HepG2 (cell line): Measurements from ENCODE around the gene TUBB4B. TPM values are rescaled to one million over a fixed set of nuclear protein-coding genes. Genes with fewer than 3 reads are reported as not detected.
A peak's percentile ranks its signal among the peaks of the same experiment; 100 is the strongest.

Source experiments
- ATAC-seq: fragments of 200-7000 bp; cut with Tn5 transposase; 3 replicates; pipeline ENCODE4 v1.9.1; 2020; ENCODE audit warnings: mild to moderate bottlenecking, moderate library complexity
- BruUV-seq: library from RNA; stranded (reverse); fragments of 400-500 nt; replicated peaks from 2 replicates; lab custom pipeline; 2021; lab: Mats Ljungman, UMichigan
- CTCF ChIA-PET: fragments of 300-600 bp; formaldehyde crosslinking; extraction: SDS; loops from one replicate; lab custom pipeline; 2021; ENCODE audit warnings: low total read pairs, inconsistent platforms, low intra/inter-chr PET ratio; lab: Yijun Ruan, JAX
- POLR2A ChIA-PET: fragments of 350-600 bp; sonication (Branson Sonifier 250); formaldehyde crosslinking; loops from one replicate; lab custom pipeline; 2020; ENCODE audit warnings: antibody characterized with exemption, inconsistent platforms; lab: Yijun Ruan, JAX
- DNase-seq: peaks from one replicate; pipeline ENCODE4 v3.0.0-alpha.2; 2015; ENCODE audit warnings: low spot score
- FAIRE-seq: peaks from 3 replicates; lab custom pipeline; 2011; peaks lifted over from hg19 to GRCh38; lab: Jason Lieb, UNC
- H2AFZ ChIP-seq: one replicate; pipeline ENCODE4 v1.6.1; 2011; ENCODE audit warnings: low read length, inconsistent platforms
- H3K27ac ChIP-seq: fragments of 300-600 bp; 3 replicates; pipeline ENCODE4 v1.8.0; 2011; ENCODE audit warnings: mixed run types, mild to moderate bottlenecking, mixed read lengths, low read length, inconsistent platforms; ENCODE audit not compliant: insufficient read depth; ENCODE audit errors: extremely low read length
- H3K27me3 ChIP-seq, 2 experiments: fragments of 200-600 bp in 1 of 2; 2 replicates in 1 of 2; 3 replicates in 1 of 2; pipeline versions ENCODE4 v1.6.0 to v1.8.0; 2011; ENCODE audit warnings: low read length in 2 of 2, mild to moderate bottlenecking in 2 of 2, moderate library complexity in 2 of 2, inconsistent platforms in 1 of 2; ENCODE audit not compliant: insufficient read depth in 2 of 2, control insufficient read depth in 1 of 2
- H3K36me3 ChIP-seq, 2 experiments: fragments of 200-600 bp in 1 of 2; replicated peaks in 1 of 2; 2 replicates in 1 of 2; 3 replicates in 1 of 2; pipeline versions ENCODE4 v1.5.1 to v1.8.0; 2011; ENCODE audit warnings: low read length in 2 of 2, inconsistent platforms in 1 of 2; ENCODE audit not compliant: insufficient read depth in 2 of 2, control insufficient read depth in 1 of 2
- H3K4me1 ChIP-seq: 2 replicates; pipeline ENCODE4 v1.5.1; 2012; ENCODE audit warnings: low read length, inconsistent platforms; ENCODE audit not compliant: insufficient read depth
- H3K4me2 ChIP-seq: 2 replicates; pipeline ENCODE4 v1.6.0; 2011; ENCODE audit warnings: low read depth, low read length, inconsistent platforms
- H3K4me3 ChIP-seq, 3 experiments: fragments of 200-600 bp in 1 of 3; sonication (generic), shearing (Covaris generic) in 1 of 3; replicated peaks in 1 of 3; 2 replicates each; pipeline ENCODE4 v1.5.1; 2011 to 2016; ENCODE audit warnings: low read length in 3 of 3, inconsistent platforms in 2 of 3, low read depth in 2 of 3, mild to moderate bottlenecking in 2 of 3, control low read depth in 1 of 3, mixed read lengths in 1 of 3; ENCODE audit not compliant: insufficient read depth in 1 of 3
- H3K79me2 ChIP-seq: one replicate; pipeline ENCODE4 v1.6.1; 2011; ENCODE audit warnings: low read length, inconsistent platforms; ENCODE audit not compliant: insufficient read depth
- H3K9ac ChIP-seq: 2 replicates; pipeline ENCODE4 v1.6.0; 2011; ENCODE audit warnings: mild to moderate bottlenecking, low read depth, low read length, inconsistent platforms; ENCODE audit not compliant: insufficient read depth
- H3K9me3 ChIP-seq: 2 replicates; pipeline ENCODE4 v1.5.1; 2012; ENCODE audit warnings: mild to moderate bottlenecking, low read length
- H4K20me1 ChIP-seq: 2 replicates; pipeline ENCODE4 v1.6.0; 2011; ENCODE audit warnings: inconsistent platforms, mild to moderate bottlenecking, low read length, moderate library complexity; ENCODE audit not compliant: insufficient read depth
- BRD4 ChIP-seq: sonication (generic); formaldehyde crosslinking; IDR thresholded peaks from 2 replicates; pipeline ENCODE4 v1.4.0; 2020; ENCODE audit warnings: missing genetic modification reagents
- CREBL2 ChIP-seq: sonication (generic); formaldehyde crosslinking; IDR thresholded peaks from 2 replicates; pipeline ENCODE4 v1.8.1; 2023; ENCODE audit warnings: missing genetic modification reagents, mild to moderate bottlenecking, borderline replicate concordance
- EP300 ChIP-seq, 3 experiments: sonication (generic) in 1 of 3; formaldehyde crosslinking in 1 of 3; IDR thresholded peaks; 2 replicates each; pipeline versions ENCODE4 v1.5.1 to v1.6.1; 2011 to 2020; ENCODE audit warnings: low read depth in 2 of 3, low read length in 2 of 3, borderline replicate concordance in 1 of 3, improper control_type of control experiment in 1 of 3, mild to moderate bottlenecking in 1 of 3, missing genetic modification reagents in 1 of 3, moderate library complexity in 1 of 3
- GABPA ChIP-seq, 2 experiments: IDR thresholded peaks; 2 replicates each; pipeline ENCODE4 v1.6.1; 2011 to 2016; ENCODE audit warnings: low read depth in 2 of 2, low read length in 1 of 2, missing biosample characterization in 1 of 2, missing genetic modification characterization in 1 of 2
- ZFP1 ChIP-seq: IDR thresholded peaks from 2 replicates; pipeline ENCODE4 v1.6.1; 2016
- ZHX1 ChIP-seq: sonication (generic); formaldehyde crosslinking; IDR thresholded peaks from 2 replicates; pipeline ENCODE4 v1.8.1; 2022; ENCODE audit warnings: low read depth, mild to moderate bottlenecking, missing genetic modification reagents
- ZNF407 ChIP-seq: sonication (generic); formaldehyde crosslinking; IDR thresholded peaks from one replicate; pipeline ENCODE4 v1.5.1; 2020; ENCODE audit warnings: mild to moderate bottlenecking, missing genetic modification reagents; ENCODE audit errors: not compliant biosample characterization
- ZNF772 ChIP-seq: sonication (generic); formaldehyde crosslinking; IDR thresholded peaks from 2 replicates; pipeline ENCODE4 v1.5.0; 2020; ENCODE audit warnings: mild to moderate bottlenecking, missing genetic modification reagents
- ZSCAN21 ChIP-seq: sonication (generic); formaldehyde crosslinking; IDR thresholded peaks from 2 replicates; pipeline ENCODE4 v1.8.0; 2022; ENCODE audit warnings: mild to moderate bottlenecking, missing genetic modification reagents, moderate library complexity, borderline replicate concordance
- ZSCAN30 ChIP-seq: sonication (generic); formaldehyde crosslinking; IDR thresholded peaks from 2 replicates; pipeline ENCODE4 v1.5.0; 2020; ENCODE audit warnings: mild to moderate bottlenecking, missing genetic modification reagents
- WGBS: methylation state at CpG from one replicate; pipeline ENCODE4 v1.1.6; 2017; ENCODE audit warnings: low lambda C conversion rate; 5-methylcytosine and 5-hydroxymethylcytosine counted together
- in situ Hi-C: cut with HindIII; loops from 2 replicates; pipeline ENCODE4 v1.10.0; 2017; ENCODE audit warnings: low pct_unique_long_range_greater_than_20kb; ENCODE audit not compliant: extremely low pct_ligation_motif_present
- intact Hi-C: fragments of 100-400 bp; cut with micrococcal nuclease; formaldehyde crosslinking; loops from one replicate; pipeline ENCODE4 v1.10.0; 2022; ENCODE audit not compliant: unreplicated experiment
- polyA plus RNA-seq, 8 experiments: library from polyadenylated mRNA; depleted of rRNA in 3 of 8; stranded (reverse) in 7 of 8; unstranded in 1 of 8; fragments of >200 nt; fragmentation: Illumina TruSeq in 4 of 8; extraction: Trizol in 4 of 8; gene quantifications; 2 replicates each; pipeline versions ENCODE4 v1.2.1 to v1.2.3, GENCODE V29; 2011 to 2016; ENCODE audit warnings: low read depth in 4 of 8, missing spikeins in 1 of 8, mixed read lengths in 1 of 8; ENCODE audit not compliant: insufficient read depth in 1 of 8
- total RNA-seq, 5 experiments: library from RNA; depleted of rRNA; stranded (reverse); fragments of >200 nt; fragmentation: Illumina TruSeq; extraction: Trizol; gene quantifications; 2 replicates each; pipeline ENCODE4 v1.2.3, GENCODE V29; 2016; ENCODE audit warnings: low read depth in 1 of 5

The TUBB4B gene
- total and polyA plus RNA-seq, 2 of the 13 experiments (the other 11 are each of a cell fraction or from before 2014, with no cell fraction given): 182 to 412 TPM

GRCh38 chr9:137204731-137205125 is 36.4 kb upstream of the TUBB4B start:
- no peak for TF ChIP-seq BRD4 (CRISPR knock-in tag)
- TF ChIP-seq ZNF772 (CRISPR knock-in tag): no peak
- 0 out of 2 replicates have a peak, but pooled peaks have one; percentile 22 for TF ChIP-seq ZHX1 (CRISPR knock-in tag)
- no peak for TF ChIP-seq GABPA (IDR thresholded peaks at IDR 0.05; ENCODE audit: low read depth, low read length)
- 0 out of 2 replicates have a peak, but pooled peaks have one; percentile 4 for TF ChIP-seq GABPA (CRISPR knock-in tag; IDR thresholded peaks at IDR 0.05; ENCODE audit: low read depth)
- 0 out of 2 replicates have a peak, but pooled peaks have one; percentile 32 for TF ChIP-seq ZSCAN21
- no peak for TF ChIP-seq EP300 (IDR thresholded peaks at IDR 0.05; ENCODE audit: low read depth in 2 of 2, low read length in 2 of 2)
- no peak for TF ChIP-seq EP300 (CRISPR knock-in tag; IDR thresholded peaks at IDR 0.05; ENCODE audit: borderline replicate concordance)
- no peak for TF ChIP-seq ZFP1 (CRISPR knock-in tag)
- TF ChIP-seq ZSCAN30 (CRISPR knock-in tag): no peak
- TF ChIP-seq ZNF407 (CRISPR knock-in tag): no peak
- 0 out of 2 replicates have a peak, but pooled peaks have one; percentile 11 for TF ChIP-seq CREBL2 (CRISPR knock-in tag)
- Histone ChIP-seq H4K20me1 (0 out of 2 replicates have a peak, but pooled peaks cover 4% of the 10 kb centered on the region), H3K79me2 (peaks cover 40% of the 10 kb centered on the region), H2AFZ (no peak overlapping the region), H3K27ac (peak overlapping the region; percentile 61), H3K9ac (peak overlapping the region; percentile 88), H3K4me2 (peak overlapping the region; percentile 95), H3K27me3 (no peaks in the 10 kb centered on the region; a peak in 1 of 5 replicates), H3K4me1 (peaks cover 50% of the 10 kb centered on the region), H3K36me3 (no peaks in the 10 kb centered on the region), H3K9me3 (no peaks in the 10 kb centered on the region), H3K4me3 (peak overlapping the region; percentile 90 to 93 (median 92))
- intact Hi-C loops (loop anchor here (2.0 kb wide), 1 partner anchor 16 kb away; the partner anchor contains the start of genes ANAPC2 and SSNA1), in situ Hi-C loops (no loop called here)
- FAIRE-seq (no peak), ATAC-seq (no peak), DNase-seq (no peak)
- POLR2A ChIA-PET: interaction anchor here (1.5 to 8.8 kb wide), 3 partner anchors 16 to 36 kb away, joined by 5 to 225 read pairs (median 15); partner anchors contain the start of genes ANAPC2, CYSRT1, RNF208 and RNF224
- no TSS peak for BruUV-seq
- WGBS: 3% methylated on average over 6 of the region's 21 CpGs
- CTCF ChIA-PET: no interaction called here
